Central memory CD8-positive, alpha-beta T cell (primary cell): ENCODE results near the gene TAPBPL.
"Not testable (repeated sequence)": the region's sequence is repeated elsewhere in the genome, so short reads cannot be mapped to it uniquely, and the experiment has no call there.

Experiments used
- ATAC-seq: fragments of 150-1000 bp; cut with Tn5 transposase; replicated peaks from 2 replicates; pipeline ENCODE4 v1.10.0; 2022; ENCODE audit warnings: mild to moderate bottlenecking, moderate FRiP score, moderate number of reproducible peaks; ENCODE audit not compliant: poor library complexity, severe bottlenecking; ENCODE audit errors: extremely low read depth
- DNase-seq, 2 donors: peaks; one replicate each; pipeline ENCODE4 v3.0.0; 2021; ENCODE audit warnings: low spot score in 2 of 2
- H3K27ac Mint-ChIP-seq: one replicate; pipeline ENCODE4 v1.8.0; 2022; ENCODE audit warnings: low read depth, mild to moderate bottlenecking, moderate library complexity, mixed read lengths
- H3K27me3 Mint-ChIP-seq: one replicate; pipeline ENCODE4 v1.8.0; 2022; ENCODE audit warnings: mixed read lengths
- H3K36me3 Mint-ChIP-seq: one replicate; pipeline ENCODE4 v1.8.0; 2022; ENCODE audit warnings: mild to moderate bottlenecking, moderate library complexity, mixed read lengths; ENCODE audit not compliant: insufficient read depth
- H3K4me1 Mint-ChIP-seq: one replicate; pipeline ENCODE4 v1.8.0; 2022; ENCODE audit warnings: mixed read lengths
- H3K4me3 Mint-ChIP-seq: one replicate; pipeline ENCODE4 v1.8.0; 2022; ENCODE audit warnings: mild to moderate bottlenecking, moderate library complexity, mixed read lengths
- H3K9me3 Mint-ChIP-seq: one replicate; pipeline ENCODE4 v1.8.0; 2022; ENCODE audit warnings: mixed read lengths

TAPBPL gene

DNA sequence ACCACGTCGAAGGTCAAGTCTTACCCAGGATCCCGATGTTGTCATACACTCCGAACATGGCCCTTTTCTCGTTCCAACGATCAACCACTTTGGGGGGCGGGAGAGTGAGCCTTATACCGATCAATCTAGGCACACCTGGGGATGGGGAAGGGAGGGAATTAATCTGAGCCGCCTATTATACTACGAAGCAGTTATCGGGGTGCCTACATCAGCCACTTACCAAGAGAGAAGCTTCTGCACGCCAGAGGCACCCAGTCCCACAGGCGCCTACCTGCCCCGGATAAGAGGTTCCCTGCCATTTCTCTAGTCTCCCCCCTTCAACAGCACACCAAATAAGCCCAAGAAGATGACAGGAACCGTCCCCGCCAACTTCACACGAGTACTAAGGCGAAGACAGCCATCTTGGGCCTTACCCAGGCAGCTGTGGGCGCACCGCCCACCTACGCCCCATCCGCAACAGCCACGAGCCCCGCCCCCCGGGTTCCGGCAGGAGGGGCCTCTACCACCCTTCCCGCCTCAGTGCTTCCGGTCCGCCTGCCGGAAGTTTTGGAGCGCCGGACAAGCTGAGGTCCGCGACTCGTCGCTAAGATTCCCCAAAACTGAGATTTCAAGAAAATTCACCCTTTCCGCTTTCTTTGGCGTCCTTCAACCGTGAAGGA lies 41.1 kb downstream of the TAPBPL start, which contains the start of gene MRPL51:
MRPL51 (minus strand) TSS at position 425 of the 659 bp plus-strand sequence; CDS start at position 299, 126 bp downstream.
- Mint-ChIP-seq H3K36me3 (peaks cover 30% of the 10 kb centered on the region), H3K27ac (peak within 1 kb of the TSS; percentile 91), H3K27me3 (no peaks in the 10 kb centered on the region), H3K4me1 (peaks cover 40% of the 10 kb centered on the region), H3K9me3 (no peaks in the 10 kb centered on the region), H3K4me3 (peak within 1 kb of the TSS; percentile 86)
- DNase-seq (peak; percentile 89 to 95), ATAC-seq (peak; percentile 85)

DNA sequence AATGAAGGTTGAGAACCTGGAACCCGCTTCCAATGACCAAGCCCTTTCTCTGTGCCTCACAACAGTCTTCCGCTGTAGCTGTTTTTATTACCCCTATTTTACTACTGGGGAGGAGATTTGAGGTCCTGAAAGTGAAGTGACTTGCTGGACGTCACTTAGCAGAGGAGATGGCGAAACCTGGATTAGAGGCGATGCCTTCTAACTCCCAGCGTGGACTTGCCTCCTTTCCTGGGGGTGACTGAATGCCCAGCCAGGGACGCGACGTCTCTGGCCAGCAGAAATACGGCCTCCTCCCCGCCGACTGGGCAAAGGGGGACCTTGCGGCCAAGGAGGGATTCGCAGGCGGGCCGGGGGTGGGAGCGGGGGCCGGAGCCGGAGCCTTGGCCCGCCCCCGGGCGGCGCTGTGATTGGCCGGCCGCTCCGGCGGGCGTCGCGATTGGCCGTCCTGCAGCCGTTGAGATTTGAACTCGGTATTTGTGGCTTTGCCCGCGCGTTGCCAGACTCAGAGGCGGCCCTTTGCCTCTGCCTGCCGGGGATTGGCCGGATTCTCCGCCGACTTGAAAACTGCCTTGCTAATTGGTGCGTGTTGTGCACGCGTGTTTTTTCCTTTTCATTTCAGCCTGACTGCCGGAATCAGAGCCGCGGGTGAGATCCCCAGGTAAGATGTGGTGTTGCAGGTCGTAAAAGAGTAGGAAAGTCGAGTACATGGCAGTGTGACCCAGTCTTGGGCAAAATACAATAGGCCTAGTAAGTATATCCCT lies 41.8 kb downstream of the TAPBPL start, which contains the start of gene NCAPD2:
NCAPD2 (plus strand) TSS at position 606 of the 761 bp plus-strand sequence. CDS start 997 bp downstream, outside the sequence.
- peak within 1 kb of the TSS; percentile 91 for H3K27ac Mint-ChIP-seq
- H3K4me1 Mint-ChIP-seq, result peaks cover 40% of the 10 kb centered on the region
- peak within 1 kb of the TSS; percentile 86 for H3K4me3 Mint-ChIP-seq
- peak; percentile 84 for ATAC-seq
- DNase-seq, result peak; percentile 87 to 91
- no peaks in the 10 kb centered on the region for H3K9me3 Mint-ChIP-seq
- H3K36me3 Mint-ChIP-seq, result peaks cover 32% of the 10 kb centered on the region
- no peaks in the 10 kb centered on the region for H3K27me3 Mint-ChIP-seq

DNA sequence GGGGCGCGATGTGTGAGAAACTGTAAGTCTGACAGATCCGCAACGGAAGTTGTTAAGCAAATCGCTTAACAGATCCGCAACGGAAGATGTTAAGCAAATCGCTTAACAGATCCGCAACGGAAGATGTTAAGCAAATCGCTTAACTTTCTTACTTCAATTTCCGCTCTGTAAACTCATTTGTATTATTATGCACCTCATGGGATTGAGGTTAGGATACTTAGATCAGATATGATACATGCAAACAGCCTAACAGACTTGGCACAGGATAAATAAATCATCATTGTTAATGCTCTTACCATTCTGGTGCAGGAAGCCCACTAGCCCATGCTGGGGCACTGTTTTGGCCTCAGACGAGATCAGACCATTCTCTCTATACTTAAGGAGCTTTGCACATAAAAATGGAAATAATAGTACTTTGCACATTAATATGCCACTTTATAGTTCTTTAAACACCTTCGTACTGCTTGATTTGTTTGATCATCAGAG lies 42.5 kb downstream of the TAPBPL start:
- Mint-ChIP-seq H3K27me3 (no peaks in the 10 kb centered on the region), H3K4me1 (peaks cover 40% of the 10 kb centered on the region), H3K4me3 (peak overlapping the region; percentile 86), H3K36me3 (peaks cover 32% of the 10 kb centered on the region), H3K9me3 (no peaks in the 10 kb centered on the region), H3K27ac (peak overlapping the region; percentile 91)
- peak; percentile 33 for ATAC-seq
- no peak for DNase-seq

DNA sequence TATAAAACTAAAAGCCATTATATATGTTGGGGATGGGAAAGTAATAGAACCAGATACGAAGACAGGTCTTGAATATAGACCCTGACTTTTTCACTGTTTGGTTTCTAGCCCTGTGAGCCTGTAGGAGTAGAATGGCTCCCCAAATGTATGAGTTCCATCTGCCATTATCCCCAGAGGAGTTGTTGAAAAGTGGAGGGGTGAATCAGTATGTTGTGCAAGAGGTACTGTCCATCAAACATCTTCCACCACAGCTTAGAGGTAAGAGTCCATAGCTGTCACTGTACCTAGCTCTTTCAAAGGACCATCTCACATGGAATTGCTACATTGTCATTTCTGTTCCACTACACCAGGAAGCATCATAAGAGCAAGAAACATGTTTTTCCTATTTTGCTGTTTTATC lies 43.1 kb downstream of the TAPBPL start:
- Mint-ChIP-seq H3K27me3 (no peaks in the 10 kb centered on the region), H3K9me3 (no peaks in the 10 kb centered on the region), H3K27ac (peak overlapping the region; percentile 91), H3K4me3 (peak overlapping the region; percentile 86), H3K36me3 (peaks cover 32% of the 10 kb centered on the region), H3K4me1 (peaks cover 40% of the 10 kb centered on the region)
- DNase-seq, result no peak
- no peak for ATAC-seq

DNA sequence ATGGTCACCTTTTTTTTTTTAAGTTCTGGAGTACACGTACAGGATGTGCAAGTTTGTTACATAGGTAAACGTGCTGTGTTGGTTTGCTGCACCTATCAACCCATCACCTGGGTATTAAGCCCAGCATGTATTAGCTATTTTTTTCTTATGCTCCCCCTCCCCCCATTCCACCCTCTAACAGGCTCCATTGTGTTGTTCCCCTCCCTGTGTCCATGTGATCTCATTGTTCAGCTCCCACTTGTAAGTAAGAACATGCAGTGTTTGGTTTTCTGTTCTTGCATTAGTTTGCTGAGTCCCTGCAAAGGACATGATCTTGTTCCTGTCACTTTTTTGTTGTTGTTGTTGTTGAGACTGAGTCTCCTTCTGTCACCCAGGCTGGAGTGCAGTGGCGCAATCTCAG lies 45.4 kb downstream of the TAPBPL start:
- not testable (repeated sequence) for H3K27me3 Mint-ChIP-seq, DNase-seq, ATAC-seq, H3K4me3 Mint-ChIP-seq, H3K9me3 Mint-ChIP-seq
- Mint-ChIP-seq H3K36me3 (peaks cover 29% of the 10 kb centered on the region), H3K27ac (peak overlapping the region; percentile 26), H3K4me1 (peaks cover 36% of the 10 kb centered on the region)

DNA sequence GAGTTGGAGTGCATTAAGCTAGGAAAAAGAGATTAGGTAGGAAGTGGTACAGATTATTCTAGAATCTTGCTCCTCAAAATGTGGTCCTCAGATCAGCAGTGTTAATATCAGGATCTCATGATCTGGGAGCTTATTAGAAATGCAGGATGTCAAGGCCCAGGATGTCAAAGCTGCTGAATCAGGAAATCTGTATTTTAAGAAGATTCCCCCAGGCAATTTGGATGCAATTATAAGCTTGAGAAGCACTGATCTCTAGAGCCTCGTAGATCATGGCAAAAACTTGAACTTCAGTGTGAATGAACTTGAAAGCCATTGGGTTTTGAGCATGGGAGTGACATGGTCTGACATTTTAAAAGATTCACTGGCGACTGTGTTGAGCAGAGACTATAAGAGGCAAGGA lies 48.6 kb downstream of the TAPBPL start:
- no peaks in the 10 kb centered on the region for H3K9me3 Mint-ChIP-seq
- no peak overlapping the region for H3K27ac Mint-ChIP-seq
- DNase-seq, result no peak
- ATAC-seq, result no peak
- H3K27me3 Mint-ChIP-seq, result no peaks in the 10 kb centered on the region
- peaks cover 8% of the 10 kb centered on the region for H3K4me1 Mint-ChIP-seq
- peaks cover 13% of the 10 kb centered on the region for H3K36me3 Mint-ChIP-seq
- no peak overlapping the region for H3K4me3 Mint-ChIP-seq

DNA sequence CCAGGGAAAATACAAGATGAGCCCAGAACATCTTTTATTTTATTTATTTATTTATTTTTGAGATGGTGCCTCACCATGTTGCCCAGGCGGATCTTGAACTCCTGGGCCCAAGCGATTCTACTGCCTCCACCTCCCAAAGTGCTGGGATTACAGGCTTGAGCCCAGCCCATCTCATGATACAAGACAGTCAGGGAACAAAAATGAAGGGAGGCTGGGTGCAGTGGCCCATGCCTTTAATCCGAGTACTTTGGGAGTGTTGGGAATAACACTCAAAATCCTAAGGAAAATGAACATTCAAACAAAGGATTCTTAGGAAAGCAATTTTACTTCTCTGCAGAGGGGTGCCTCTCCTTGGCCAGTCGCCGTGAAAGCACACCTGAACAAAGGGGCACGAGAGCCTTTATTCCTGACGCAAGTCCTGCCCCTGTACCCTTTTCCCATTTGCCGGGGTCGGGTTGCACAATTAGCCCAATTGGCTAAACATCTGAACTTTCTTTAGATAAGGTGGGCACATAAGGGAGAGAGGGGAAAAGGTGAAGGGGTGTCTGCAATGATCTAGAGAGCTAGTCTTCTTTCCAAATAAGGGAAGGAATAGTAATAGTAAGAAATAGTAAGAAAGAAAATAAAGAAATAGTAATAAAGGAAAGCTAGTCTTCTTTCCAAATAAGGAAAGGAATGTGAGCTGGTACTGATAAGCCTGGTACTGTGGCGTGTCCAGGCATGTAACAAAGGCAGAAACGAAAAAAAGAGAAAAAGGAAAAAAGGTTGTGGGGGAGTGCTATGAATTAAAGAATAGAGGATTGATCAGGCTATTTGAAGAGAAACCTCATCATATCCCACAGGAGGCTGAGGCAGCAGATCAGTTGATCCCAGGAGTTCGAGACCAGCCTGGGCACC lies 55.5 kb downstream of the TAPBPL start:
- H3K4me3 Mint-ChIP-seq, result no peak overlapping the region
- peak overlapping the region; percentile 32 for H3K27ac Mint-ChIP-seq
- peaks cover 20% of the 10 kb centered on the region for H3K36me3 Mint-ChIP-seq
- DNase-seq (no peak), ATAC-seq (no peak)
- no peaks in the 10 kb centered on the region for H3K27me3 Mint-ChIP-seq
- peaks cover 15% of the 10 kb centered on the region for H3K4me1 Mint-ChIP-seq
- H3K9me3 Mint-ChIP-seq, result no peaks in the 10 kb centered on the region

DNA sequence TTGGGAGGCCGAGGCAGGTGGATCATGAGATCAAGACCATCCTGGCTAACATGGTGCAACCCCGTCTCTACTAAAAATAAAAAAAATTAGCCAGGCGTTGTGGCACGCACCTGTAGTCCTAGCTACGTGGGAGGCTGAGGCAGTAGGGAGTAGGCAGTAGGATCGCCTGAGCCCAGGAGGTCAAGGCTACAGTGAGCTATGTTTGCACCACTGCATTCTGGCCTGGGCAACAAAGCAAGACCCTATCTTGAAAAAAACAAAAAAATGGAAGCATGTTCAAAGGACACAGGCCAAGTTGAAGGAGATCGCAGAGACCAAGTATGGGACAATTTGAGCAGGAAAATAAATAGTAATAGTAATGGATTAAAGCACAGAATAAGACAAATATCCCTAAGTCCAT lies 56.2 kb downstream of the TAPBPL start:
- peaks cover 27% of the 10 kb centered on the region for H3K36me3 Mint-ChIP-seq
- DNase-seq (no peak), ATAC-seq (no peak)
- H3K27ac Mint-ChIP-seq, result no peak overlapping the region
- no peaks in the 10 kb centered on the region for H3K9me3 Mint-ChIP-seq
- H3K27me3 Mint-ChIP-seq, result no peaks in the 10 kb centered on the region
- no peak overlapping the region for H3K4me3 Mint-ChIP-seq
- H3K4me1 Mint-ChIP-seq, result peaks cover 15% of the 10 kb centered on the region
